ENCODE measurements around the gene GAGE12J. TPM values are rescaled to one million over a fixed set of nuclear protein-coding genes. Genes with fewer than 3 reads are reported as not detected.
"Not testable (repeated sequence)": the region's sequence is repeated elsewhere in the genome, so short reads cannot be mapped to it uniquely, and the experiment has no call there.

GAGE12J gene
- total RNA-seq, 1 experiment from 2014 or later: not detected

DNA sequence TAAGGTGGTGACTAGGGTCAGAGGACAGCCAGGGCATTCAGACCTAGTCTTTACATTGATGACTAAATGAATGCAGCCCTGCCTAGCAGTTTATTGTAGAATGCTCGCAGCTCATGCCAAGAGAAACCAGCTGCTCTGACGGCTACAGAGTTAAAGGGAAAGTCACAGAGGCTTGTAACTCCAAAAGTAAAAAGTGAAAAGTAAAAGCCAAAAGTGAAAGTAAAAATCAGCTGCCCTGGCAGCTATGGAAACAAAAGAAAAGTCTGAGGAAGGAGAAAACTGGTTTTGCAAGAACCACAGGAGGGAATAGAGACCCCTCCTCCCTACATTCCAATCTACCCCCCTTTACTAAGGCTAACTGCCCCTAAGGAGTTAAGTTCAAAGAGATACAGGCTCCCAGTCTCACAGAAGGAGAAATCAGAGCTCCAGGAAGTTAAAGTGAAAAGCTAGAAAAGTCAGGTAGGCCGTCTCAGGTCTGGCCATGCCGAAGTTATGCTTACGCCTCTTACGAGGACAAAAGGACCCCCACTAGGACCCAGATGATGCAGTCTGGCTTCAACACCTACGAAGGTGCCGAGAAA is 12.3 kb upstream of the GAGE12J start:
- peak; percentile 11 for DNase-seq (ENCODE audit: low spot score)

DNA sequence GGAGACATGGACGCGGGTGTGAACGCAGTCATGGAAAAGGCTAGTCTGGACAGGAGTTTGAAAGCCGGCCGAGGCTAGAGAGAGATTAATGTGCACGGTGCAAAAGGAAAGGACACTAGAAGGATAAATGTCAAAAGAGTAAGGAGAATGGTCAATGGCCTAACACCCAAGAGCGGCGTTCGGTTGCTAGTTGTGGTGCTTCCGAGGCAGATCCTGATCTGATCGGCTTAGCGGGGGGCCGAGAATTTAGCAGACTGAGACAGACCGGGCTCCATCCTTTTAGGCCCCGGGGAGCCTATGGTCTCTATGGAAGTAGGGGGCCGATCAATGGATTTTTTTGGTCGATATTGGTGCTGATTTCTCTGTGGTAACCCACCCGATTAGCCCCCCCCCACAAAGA is 11.5 kb upstream of the GAGE12J start:
- no peak for DNase-seq (ENCODE audit: low spot score)

DNA sequence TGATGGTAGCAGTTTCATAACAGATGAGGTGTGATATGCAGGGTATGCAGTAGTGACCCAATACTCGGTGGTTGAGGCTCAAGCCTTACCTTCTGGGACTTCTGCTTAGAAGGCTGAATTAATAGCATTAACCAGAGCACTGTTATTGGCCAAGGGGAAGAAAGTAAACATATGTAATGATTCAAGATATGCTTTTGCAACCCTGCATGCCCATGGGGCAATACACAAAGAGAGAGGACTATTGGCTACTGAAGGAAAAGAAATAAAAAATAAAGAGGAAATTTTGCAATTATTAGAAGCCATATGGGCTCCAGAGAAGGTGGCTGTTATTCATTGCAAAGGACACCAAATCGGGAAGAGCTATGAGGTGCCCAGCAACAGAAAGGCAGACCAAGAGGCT is 9.7 kb upstream of the GAGE12J start:
- no peak for DNase-seq (ENCODE audit: low spot score)

DNA sequence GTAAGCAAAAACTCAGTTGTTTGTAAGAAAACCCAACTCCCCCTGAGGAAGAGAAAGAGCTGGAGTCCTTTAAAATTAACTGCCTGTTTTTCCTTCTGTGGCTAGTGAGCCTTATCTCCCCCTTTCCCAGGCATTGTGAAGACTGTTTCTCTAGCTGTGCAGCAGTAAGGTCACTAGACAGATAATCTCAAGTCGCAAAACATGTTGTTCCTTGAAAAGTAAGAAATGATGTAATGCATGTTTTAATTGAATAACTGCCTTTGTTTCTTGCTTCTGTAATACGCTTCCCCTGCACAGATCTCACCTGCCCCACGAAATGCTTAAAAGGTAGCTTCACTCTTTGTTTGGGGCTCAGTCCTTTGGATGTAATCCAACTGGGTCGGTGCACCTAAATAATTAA is 5.8 kb upstream of the GAGE12J start:
- DNase-seq (ENCODE audit: low spot score): no peak

- not testable (repeated sequence) for DNase-seq (ENCODE audit: low spot score)
These were observed 429 bp downstream of the GAGE12J start for GRCh38 chrX:49322266-49322665.

DNA sequence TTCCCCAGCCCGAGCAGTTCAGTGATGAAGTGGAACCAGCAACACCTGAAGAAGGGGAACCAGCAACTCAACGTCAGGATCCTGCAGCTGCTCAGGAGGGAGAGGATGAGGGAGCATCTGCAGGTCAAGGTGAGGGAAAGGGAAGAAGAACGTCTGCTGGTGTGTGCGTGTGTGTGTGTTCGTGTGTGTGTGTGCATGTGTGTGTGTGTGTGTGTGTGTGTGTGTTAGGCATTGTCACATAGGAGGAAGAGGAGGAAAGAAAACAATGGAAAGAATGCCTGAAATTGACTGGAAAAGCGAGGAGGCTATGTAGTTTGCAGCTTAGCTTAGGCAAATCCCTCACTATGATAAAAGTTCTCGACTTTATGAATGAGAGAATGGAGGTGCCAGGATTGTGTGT is 1.9 kb downstream of the GAGE12J start:
- DNase-seq (ENCODE audit: low spot score): not testable (repeated sequence)

DNA sequence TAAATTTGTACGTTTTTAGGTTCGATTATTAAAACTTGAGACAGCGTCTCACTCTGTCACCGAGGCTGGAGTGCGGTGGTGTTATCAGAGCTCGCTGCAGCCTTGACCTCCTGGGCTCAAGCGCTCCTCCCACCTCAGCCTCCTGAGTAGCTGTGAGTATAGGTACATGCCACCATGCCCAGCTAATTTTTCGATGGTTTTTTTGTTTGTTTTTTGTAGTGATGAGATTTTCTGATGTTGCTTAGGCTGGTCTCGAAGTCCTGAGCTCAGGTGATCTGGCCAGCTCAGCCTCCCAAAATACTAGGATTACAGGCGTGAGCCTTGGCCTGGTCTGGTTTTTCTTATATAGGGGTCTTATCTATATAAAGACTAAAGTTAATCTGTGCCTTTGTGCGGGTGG is 8.6 kb downstream of the GAGE12J start:
- not testable (repeated sequence) for DNase-seq (ENCODE audit: low spot score)

DNA sequence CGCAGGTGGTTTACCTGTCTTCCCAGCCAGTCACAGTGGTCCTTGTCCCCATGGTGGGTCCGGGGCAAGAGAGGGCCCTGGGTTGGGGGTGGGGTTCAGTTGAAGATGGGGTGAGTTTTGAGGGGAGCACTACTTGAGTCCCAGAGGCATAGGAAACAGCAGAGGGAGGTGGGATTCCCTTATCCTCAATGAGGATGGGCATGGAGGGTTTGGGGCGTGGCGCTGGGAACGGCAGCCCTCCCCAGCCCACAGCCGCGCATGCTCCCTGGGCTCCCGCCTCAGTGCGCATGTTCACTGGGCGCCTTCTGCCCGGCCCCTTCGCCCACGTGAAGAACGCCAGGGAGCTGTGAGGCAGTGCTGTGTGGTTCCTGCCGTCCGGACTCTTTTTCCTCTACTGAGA is 9.4 kb downstream of the GAGE12J start, which contains the start of gene GAGE13:
Gene GAGE13 (plus strand): TSS at position 301 of the 400 bp plus-strand sequence. CDS start 1,156 bp downstream, outside the sequence.
- not testable (repeated sequence) for DNase-seq (ENCODE audit: low spot score)

DNA sequence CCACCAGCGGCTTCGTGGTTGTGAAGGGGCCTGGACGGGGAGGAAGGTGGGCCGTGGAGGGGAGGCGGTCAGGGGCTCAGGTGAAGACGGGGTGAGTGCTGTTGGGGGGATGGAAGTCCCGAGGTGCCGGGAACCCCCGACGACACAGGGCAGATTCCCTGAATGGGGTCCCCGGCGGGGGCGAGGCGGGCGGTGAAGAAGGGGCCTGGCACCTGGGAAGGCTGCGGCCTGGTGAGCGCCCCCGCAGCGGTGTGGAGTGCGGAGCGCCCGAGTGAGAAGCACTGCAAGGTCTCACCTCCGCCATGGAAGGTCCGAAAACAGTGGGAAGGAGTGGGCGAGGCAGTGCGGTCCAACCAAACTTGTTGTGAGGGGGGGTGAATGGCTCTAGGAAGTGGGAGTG is 10.0 kb downstream of the GAGE12J start:
- DNase-seq (ENCODE audit: low spot score): not testable (repeated sequence)

- not testable (repeated sequence) for DNase-seq (ENCODE audit: low spot score)
These were observed 19.6 kb downstream of the GAGE12J start for GRCh38 chrX:49341449-49341848.

DNA sequence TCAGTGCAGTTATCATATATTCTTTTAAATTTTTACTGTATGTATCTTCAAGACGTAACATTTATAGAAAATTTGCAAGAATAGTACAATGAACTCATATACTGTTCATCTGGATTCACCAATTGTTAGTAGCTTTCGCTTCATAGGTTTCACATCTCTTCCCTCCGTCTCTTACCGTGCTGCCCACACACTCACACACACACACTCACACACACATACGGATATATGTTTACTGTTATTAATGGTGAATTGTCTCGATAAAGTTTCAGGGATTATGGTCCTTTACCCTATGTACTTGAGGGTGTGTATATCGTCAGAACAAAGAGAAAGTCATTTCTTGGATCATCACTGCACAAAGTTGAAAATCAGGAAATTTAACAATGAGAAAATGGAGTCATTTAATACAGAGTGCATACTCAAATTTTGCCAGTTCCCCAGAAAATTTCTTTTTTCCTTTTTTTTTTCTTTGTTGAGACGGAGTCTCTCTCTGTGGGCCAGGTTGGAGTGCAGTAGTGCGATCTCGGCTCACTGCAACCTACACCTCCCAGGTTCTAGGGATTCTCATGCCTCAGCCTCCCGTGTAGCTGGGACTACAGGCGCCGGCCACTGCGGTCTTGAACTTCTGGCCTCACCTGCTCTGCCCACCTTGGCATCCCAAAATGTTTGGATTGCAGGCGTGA is 22.8 kb downstream of the GAGE12J start:
- DNase-seq (ENCODE audit: low spot score): not testable (repeated sequence)

- not testable (repeated sequence) for DNase-seq (ENCODE audit: low spot score)
These were observed 23.6 kb downstream of the GAGE12J start for GRCh38 chrX:49345402-49345801.

- not testable (repeated sequence) for DNase-seq (ENCODE audit: low spot score)
These were observed 24.3 kb downstream of the GAGE12J start for GRCh38 chrX:49346150-49346549.

Other genes with a start within 250 kb of the GAGE12J start
- gene PRAF2, start 248.0 kb upstream of the GAGE12J start, total RNA-seq (2014; rRNA removed; shearing (Covaris generic)): 12.5 and 18.2 TPM in 2 replicates
- 50.0 and 57.6 TPM in 2 replicates for gene WDR45, start 242.2 kb upstream of the GAGE12J start, total RNA-seq (2014; rRNA removed; shearing (Covaris generic))
- 18.1 and 24.6 TPM in 2 replicates for gene GPKOW, start 198.3 kb upstream of the GAGE12J start, total RNA-seq (2014; rRNA removed; shearing (Covaris generic))
- 0.48 and 2.3 TPM in 2 replicates for gene MAGIX, start 159.3 kb upstream of the GAGE12J start, total RNA-seq (2014; rRNA removed; shearing (Covaris generic))
- gene PLP2, start 150.1 kb upstream of the GAGE12J start, total RNA-seq (2014; rRNA removed; shearing (Covaris generic)): 94.5 and 137 TPM in 2 replicates
- gene PRICKLE3, start 135.7 kb upstream of the GAGE12J start, total RNA-seq (2014; rRNA removed; shearing (Covaris generic)): 2.5 and 6.8 TPM in 2 replicates
- 0.19 TPM in 1 of 2 replicates, not detected in the other for gene SYP, start 121.8 kb upstream of the GAGE12J start, total RNA-seq (2014; rRNA removed; shearing (Covaris generic))
- not detected in 2 replicates for gene CACNA1F, start 88.7 kb upstream of the GAGE12J start, total RNA-seq (2014; rRNA removed; shearing (Covaris generic))
- gene CCDC22, start 86.6 kb upstream of the GAGE12J start, total RNA-seq (2014; rRNA removed; shearing (Covaris generic)): 9.2 and 11.3 TPM in 2 replicates
- not detected in 2 replicates for gene FOXP3, start 57.3 kb upstream of the GAGE12J start, total RNA-seq (2014; rRNA removed; shearing (Covaris generic))
- gene PPP1R3F, start 52.2 kb upstream of the GAGE12J start, total RNA-seq (2014; rRNA removed; shearing (Covaris generic)): 8.2 and 10.5 TPM in 2 replicates
- gene GAGE10, start 18.4 kb upstream of the GAGE12J start, total RNA-seq (2014; rRNA removed; shearing (Covaris generic)): not detected in 2 replicates
- gene GAGE13, start 9.5 kb downstream of the GAGE12J start, total RNA-seq (2014; rRNA removed; shearing (Covaris generic)): not detected in 2 replicates
- gene GAGE12C, start 210.1 kb downstream of the GAGE12J start, total RNA-seq (2014; rRNA removed; shearing (Covaris generic)): 0.90 TPM in 1 of 2 replicates, not detected in the other
- gene GAGE12D, start 219.7 kb downstream of the GAGE12J start, total RNA-seq (2014; rRNA removed; shearing (Covaris generic)): 0.90 TPM in 1 of 2 replicates, not detected in the other
- gene GAGE12E, start 229.3 kb downstream of the GAGE12J start, total RNA-seq (2014; rRNA removed; shearing (Covaris generic)): not detected in 2 replicates
- gene GAGE12F, start 238.8 kb downstream of the GAGE12J start, total RNA-seq (2014; rRNA removed; shearing (Covaris generic)): 0.35 TPM in 1 of 2 replicates, not detected in the other
- gene GAGE12G, start 248.4 kb downstream of the GAGE12J start, total RNA-seq (2014; rRNA removed; shearing (Covaris generic)): 0.35 TPM in 1 of 2 replicates, not detected in the other

All from H4 (cell line).